ENCODE measurements around the gene VPS33B. TPM values are rescaled to one million over a fixed set of nuclear protein-coding genes. Genes with fewer than 3 reads are reported as not detected.

VPS33B gene
- total and polyA plus RNA-seq, 2 of the 8 experiments (the other 6 are each of a cell fraction or from before 2014, with no cell fraction given): 11.8 to 17.3 TPM

GRCh38 chr15:90954712-90955623 lies 67.4 kb downstream of the VPS33B start, which contains the start of gene RCCD1 (continued):
- peak; percentile 37 for TF ChIP-seq RNF2 (IDR thresholded peaks at IDR 0.05; ENCODE audit: borderline replicate concordance, low read depth, low read length, missing control alignments, poor library complexity, severe bottlenecking)
- TF ChIP-seq ATF3 (IDR thresholded peaks at IDR 0.05; ENCODE audit: insufficient read depth, low read depth, low read length): peak; percentile 85
- peak; percentile 7; the same call in 1 of the 2 replicates for TF ChIP-seq SP1 (IDR thresholded peaks at IDR 0.05; ENCODE audit: low read depth, low read length)
- no peak for TF ChIP-seq BCL11A (IDR thresholded peaks at IDR 0.05; ENCODE audit: low read depth in 2 of 2, low read length in 2 of 2)
- TF ChIP-seq CEBPB (IDR thresholded peaks at IDR 0.05; ENCODE audit: low read depth, low read length): no peak
- peak; percentile 77 for TF ChIP-seq PHF8 (conservative IDR thresholded peaks at IDR 0.05; ENCODE audit: low read depth, low read length)
- no peak for TF ChIP-seq POU5F1 (IDR thresholded peaks at IDR 0.05; ENCODE audit: low read depth, low read length)
- TF ChIP-seq POLR2AphosphoS5 (IDR thresholded peaks at IDR 0.05; ENCODE audit: low read depth, low read length): peak; percentile 85
- peak; percentile 79 to 95 for TF ChIP-seq POLR2A (IDR thresholded peaks at IDR 0.05; ENCODE audit: control extremely low read depth in 1 of 2, low read depth in 2 of 2, low read length in 2 of 2)
- TF ChIP-seq TBP (IDR thresholded peaks at IDR 0.05; ENCODE audit: low read depth, low read length): no peak; the same call in 1 of the 2 replicates
- no peak for TF ChIP-seq NRF1 (IDR thresholded peaks at IDR 0.05; ENCODE audit: low read depth, low read length)
- TF ChIP-seq USF2 (IDR thresholded peaks at IDR 0.05; ENCODE audit: low read length): peak; percentile 98
- TF ChIP-seq SIX5 (IDR thresholded peaks at IDR 0.05; ENCODE audit: low read depth, low read length): no peak
- TF ChIP-seq SRF (IDR thresholded peaks at IDR 0.05; ENCODE audit: low read depth, low read length): no peak
- peak; percentile 87 for TF ChIP-seq E2F6 (IDR thresholded peaks at IDR 0.05)
- peak; percentile 67 for TF ChIP-seq KDM4A (IDR thresholded peaks at IDR 0.05; ENCODE audit: low read depth, low read length, severe bottlenecking)
- no peak for TF ChIP-seq BACH1 (IDR thresholded peaks at IDR 0.05; ENCODE audit: low read length)
- TF ChIP-seq RAD21 (IDR thresholded peaks at IDR 0.05 in 1 of 2, conservative IDR thresholded peaks at IDR 0.05 in 1 of 2; ENCODE audit: low read depth in 2 of 2, low read length in 2 of 2): no peak
- TF ChIP-seq CTBP2 (IDR thresholded peaks at IDR 0.05; ENCODE audit: borderline replicate concordance, insufficient read depth, insufficient read length, low read length): no peak
- TF ChIP-seq CREB1 (IDR thresholded peaks at IDR 0.05): peak; percentile 41
- no peak for TF ChIP-seq CHD1 (IDR thresholded peaks at IDR 0.05; ENCODE audit: low read depth, low read length)
- TF ChIP-seq YY1 (IDR thresholded peaks at IDR 0.05; ENCODE audit: low read depth, low read length): no peak

Data from H1 (cell line).